GM19023 (cell line): ENCODE results near the gene TUNAR.

Source experiments
- ATAC-seq: cut with Tn5 transposase; IDR thresholded peaks from one replicate; pipeline ENCODE4 v1.9.1; 2021; ENCODE audit warnings: mild to moderate bottlenecking, moderate library complexity; ENCODE audit not compliant: unreplicated experiment

The TUNAR gene

DNA sequence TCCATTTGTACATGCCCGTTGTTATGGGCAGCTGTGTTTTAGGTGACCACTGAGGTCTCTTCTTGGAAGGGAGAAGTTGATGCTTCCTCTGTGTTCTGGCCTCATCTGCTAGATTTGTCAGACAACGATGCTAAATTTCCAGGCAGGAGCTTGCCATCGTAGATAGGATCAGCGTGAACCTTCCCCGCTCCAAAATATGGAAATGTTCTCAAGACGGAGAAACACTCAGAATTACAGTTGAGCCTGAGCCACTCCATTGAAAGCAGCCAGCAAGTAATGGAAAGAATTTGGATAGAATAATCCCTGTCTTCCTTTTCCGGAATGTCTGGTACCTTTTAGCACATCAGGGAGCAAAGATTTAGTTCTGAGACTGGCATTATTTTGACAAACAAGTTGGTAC, 34.8 kb downstream of the TUNAR start:
- ATAC-seq = no peak

- no peak for ATAC-seq
Observed at GRCh38 chr14:95915330-95915729, 38.7 kb downstream of the TUNAR start.

DNA sequence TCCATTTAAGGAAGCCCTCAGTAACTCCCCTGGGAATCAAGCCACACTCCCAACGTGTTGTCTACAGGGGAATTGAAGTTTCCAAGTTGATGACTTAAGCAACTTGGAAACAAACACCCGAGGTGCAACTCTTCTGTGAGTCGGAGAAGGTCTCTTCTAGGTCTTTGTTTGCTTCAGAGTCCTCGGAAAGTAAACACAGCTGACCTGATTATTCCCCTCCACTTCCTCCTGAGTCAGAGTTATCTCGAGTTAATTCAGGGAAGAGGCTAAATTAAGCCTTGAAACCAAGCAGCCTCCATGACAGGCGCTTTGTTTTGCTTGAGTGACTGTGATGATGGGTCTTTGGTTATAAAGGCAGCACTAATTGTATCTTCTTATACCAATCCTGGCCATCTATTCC, 41.8 kb downstream of the TUNAR start:
- ATAC-seq = no peak

- no peak for ATAC-seq
Observed at GRCh38 chr14:95920769-95921438, 44.3 kb downstream of the TUNAR start.

- ATAC-seq = no peak
Observed at GRCh38 chr14:95922080-95922479, 45.4 kb downstream of the TUNAR start.

GRCh38 chr14:95928751-95929150, 52.1 kb downstream of the TUNAR start:
- no peak for ATAC-seq

DNA sequence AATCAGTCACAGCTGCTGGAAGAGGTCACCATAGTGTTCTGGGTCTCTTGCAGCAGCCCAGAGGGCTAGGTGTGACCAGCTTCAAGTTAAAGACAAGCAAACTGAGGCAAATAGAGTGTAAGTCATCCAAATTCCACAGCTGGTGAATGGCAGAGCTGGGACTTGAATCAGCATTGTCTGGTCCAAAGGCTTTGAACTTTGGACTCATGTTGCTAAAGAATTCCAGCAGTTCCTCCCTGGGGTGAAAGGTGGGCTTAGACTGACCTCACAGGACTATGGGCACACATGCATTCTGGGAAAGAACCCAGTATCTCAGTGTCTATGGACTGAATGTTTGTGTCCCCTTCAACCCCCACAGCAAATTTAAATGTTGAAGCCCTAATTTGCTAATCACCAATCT, 54.8 kb downstream of the TUNAR start:
- ATAC-seq = no peak

DNA sequence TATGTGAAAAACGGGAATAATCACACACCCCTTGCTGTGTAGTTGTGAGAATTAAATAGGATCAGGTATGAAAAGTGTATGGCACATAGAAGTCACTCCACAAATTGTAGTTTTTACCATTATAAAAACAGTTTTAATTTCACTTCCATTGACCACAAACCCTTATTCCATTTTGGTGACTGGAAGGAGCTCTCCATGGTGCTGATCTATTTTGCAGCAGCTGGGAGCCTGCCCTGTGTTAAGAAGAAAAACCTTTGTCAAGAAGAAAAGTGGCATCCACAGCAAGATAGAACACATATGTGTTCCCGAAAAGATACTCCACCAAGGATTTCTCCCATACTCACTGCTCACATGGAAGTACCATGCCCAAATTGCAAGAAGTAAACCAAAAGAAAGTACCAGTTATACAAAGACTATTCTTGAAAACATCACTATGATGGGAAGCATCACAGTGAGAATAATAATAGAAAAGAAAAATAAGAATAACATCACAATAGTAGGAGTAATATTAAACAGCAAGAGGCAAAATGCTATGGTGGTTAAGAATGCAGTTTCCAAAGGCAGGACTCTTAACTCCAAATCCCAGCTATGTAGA, 58.7 kb downstream of the TUNAR start:
- ATAC-seq = no peak

DNA sequence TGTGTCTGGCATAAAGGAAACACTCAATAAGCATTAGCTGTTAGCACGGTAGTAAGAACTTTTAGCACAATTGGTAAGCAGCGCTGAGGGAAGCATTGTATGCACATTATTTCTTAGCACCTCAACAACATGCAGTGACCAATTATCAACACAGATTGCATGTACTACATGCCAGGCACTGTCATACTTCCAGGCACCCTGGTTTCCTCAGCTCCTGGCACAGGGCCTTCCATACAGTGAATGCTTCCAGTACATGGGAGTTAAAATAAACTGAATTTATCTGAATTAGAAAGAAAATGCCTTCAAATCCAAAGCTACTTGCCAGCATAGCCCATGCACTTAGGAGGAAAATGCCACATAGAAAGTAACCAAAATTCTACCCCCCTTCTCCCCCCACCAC, 59.4 kb downstream of the TUNAR start:
- ATAC-seq = no peak

DNA sequence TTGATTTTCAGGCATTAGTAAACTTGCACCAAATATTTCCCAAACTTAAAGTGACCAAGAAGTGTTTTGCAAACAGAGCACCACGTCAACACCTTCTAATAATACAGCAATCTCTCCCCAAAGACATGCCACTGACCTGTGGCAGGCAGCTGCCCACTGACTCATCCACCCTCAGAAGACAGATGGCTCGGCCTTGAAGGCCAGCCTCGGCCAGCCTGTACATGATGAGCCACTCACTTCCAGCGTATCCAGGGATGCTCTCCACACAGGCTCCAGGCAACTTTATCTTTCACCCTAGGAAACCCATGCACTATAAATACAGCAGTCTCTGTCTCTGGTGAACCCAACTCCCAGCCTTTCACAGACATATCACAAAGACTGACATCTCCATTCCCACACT, 62.7 kb downstream of the TUNAR start:
- ATAC-seq = no peak

DNA sequence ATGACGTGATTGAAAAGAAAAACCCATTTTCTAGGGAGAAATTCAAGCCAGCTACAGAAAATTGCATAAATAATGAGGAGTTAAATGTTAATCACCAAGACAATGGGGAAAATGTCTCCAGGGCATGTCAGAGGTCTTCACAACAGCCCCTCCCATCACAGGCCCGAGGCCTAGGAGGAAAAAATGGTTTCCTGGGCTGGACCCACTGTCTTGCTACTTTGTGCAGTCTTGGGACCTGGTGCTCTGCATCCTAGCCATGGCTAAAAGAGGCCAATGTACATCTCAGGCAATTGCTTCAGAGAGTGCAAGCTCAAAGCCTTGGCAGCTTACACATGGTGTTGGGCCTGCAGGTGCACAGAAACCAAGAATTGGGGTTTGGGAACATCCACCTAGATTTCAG, 65.3 kb downstream of the TUNAR start:
- no peak for ATAC-seq

DNA sequence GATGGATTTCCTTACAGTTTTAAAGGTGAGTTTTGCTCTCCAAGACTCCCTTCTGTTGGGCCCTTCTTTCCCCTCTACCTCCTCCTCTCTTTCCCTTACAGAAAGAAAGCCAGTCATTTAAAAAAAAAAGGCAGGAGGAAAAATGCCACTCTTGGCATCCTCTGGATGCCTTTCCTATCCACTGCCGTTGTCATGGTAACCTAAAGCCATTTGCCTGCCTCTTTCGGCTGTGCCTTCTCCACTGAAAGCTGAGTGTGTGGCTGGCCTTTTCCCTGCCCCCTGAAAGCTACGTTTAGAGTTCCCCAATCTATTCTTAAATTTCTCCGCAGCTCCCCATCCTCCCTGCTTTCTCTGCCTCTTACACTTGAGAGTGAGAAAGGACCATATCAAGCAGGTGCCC, 67.1 kb downstream of the TUNAR start:
- ATAC-seq = no peak

- no peak for ATAC-seq
Observed at GRCh38 chr14:95944462-95944861, 67.8 kb downstream of the TUNAR start.

DNA sequence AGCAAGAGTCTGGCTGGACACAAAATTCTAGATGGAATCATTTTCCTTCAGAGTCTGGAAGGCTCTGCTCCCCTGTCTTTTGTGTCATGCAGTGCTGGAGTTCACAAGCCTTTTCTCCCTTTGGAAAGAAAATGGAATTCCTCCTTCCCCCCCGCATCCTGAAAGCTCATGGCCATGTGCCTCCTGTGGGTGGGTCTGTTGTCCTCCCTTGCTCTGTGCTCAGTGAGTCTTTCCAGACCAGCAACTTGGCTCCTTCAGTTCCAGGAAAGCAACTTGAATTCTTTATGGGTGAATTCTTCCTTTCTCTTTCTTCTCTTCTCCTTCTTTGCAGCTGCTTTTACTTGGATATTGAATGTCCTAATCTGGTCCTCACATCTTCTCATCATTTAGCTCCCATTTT, 70.2 kb downstream of the TUNAR start:
- no peak for ATAC-seq

- ATAC-seq = no peak
Observed at GRCh38 chr14:95948558-95948981, 71.9 kb downstream of the TUNAR start.

DNA sequence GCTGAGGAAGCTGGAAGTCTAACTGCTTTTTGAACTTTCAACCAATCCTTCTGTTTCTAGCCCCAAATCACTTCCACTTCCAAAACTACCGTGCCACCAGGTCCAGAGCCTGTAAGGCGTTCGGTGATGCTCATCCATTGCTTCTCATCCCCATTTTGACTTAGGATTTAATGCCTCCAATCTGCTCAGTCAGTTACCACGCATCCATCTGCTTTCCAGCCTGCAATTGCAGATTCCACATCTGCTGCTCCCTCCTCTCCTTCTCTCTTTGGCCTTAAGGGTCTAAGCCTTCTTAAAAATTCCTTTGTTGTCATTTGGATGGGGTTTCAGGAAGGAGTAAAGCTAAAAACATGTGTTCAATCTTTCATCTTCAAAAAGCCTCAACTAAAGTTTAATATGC, 74.7 kb downstream of the TUNAR start:
- ATAC-seq = no peak

DNA sequence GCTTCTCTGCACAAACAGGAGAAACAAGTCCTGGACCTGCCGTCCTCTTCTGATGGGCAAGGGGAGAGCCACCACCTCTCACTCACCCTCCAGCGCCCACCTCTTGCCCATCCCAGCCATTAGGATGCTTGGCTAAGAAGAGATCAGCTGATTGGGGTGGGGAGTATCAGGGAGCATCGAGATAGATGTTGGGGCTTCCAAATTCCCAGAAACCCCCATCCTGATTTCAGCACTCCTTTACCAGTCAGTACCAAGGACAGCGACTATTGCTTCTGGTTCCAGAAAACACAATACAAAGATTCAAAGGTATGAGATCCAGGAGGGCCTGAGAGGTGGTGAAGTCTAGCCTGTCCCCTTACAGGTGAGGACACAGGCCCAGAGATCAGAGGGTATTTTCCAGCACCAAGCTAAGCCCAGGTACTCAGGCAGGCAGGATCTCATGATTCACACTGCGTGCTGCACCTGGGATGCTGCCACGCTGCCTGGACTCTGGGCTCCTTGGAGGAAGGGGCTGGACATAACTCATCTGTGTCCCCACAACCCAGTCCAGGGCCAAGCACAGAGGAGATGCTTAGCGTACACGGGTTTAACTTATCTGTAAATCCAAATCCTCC, 76.6 kb downstream of the TUNAR start:
- no peak for ATAC-seq

DNA sequence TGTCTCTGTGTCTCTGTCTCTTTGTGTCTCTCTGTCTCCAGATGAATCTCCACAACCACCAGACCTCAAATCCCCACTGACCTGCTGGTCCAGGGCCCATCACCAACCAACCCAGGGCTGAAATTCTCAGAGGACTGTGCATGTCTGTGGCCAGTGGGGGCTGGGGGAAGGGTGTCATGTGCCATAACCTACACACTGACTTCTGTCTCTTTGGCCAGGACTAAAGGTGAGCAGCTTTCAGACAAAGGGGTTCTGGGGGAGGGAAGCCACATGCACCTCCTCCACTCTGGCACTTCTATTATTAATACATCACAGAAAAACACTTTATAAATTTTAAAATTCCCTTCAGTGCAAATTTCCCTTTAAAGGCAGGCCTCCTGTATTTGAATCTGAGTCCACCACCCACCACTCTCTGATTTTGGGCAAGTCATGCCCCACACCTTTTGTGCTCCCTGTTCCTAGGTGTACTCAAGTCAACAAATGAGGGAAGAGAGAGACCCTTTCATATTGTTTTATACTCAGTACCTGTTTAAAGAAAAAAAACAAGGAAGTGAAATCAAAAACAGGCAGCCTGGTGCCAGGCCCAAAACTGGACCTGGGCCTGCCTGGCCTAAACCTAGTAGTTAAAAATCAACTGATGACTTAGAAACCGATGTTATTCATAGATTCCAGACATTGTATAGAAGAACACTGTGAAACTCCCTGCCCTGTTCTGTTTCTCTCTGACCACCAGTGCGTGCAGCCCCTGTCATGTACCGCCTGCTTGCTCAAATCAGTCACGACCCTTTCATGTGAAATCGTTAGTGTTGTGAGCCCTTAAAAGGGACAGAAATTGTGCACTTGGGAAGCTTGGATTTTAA, 80.2 kb downstream of the TUNAR start:
- no peak for ATAC-seq

DNA sequence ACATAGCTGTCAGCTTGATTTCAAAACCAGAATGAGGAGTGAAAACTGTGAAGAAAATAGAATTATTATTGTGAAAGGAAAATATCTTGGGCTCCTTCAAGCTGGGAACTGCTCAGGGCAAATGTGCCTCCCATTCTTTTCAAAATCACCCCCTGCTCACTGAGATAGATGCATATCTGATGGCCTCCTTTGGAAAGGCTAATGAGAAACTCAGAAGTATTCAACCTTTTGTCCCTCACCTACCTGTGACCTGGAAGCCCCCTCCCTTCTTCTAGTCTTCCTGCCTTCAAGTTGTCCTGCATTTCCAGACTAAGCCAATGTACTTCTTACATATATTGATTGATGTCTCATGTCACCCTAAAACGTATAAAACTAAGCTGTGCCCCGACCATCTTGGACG, 81.5 kb downstream of the TUNAR start:
- no peak for ATAC-seq

GRCh38 chr14:95959317-95959716, 82.7 kb downstream of the TUNAR start:
- ATAC-seq = no peak

GRCh38 chr14:95961481-95961880, 84.8 kb downstream of the TUNAR start:
- ATAC-seq = no peak

DNA sequence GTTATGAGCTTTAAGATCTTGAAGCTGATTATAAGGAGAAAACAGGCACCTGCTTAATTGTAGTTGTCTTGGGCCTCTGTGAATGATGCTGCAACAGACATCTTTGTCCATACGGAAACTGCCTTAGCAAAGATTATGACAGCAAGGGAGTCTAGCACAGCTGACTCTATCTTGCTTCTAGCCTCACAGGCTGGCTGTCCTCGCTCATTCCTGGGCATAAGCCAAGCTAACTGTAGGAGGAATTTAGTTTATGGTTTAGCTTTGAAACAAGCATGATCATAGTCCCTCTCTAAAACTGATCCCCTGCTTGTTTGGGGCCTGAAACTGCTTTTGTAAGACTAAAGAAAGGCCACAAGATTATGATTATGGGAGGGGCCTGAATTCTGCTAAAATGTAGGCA, 88.3 kb downstream of the TUNAR start:
- ATAC-seq = no peak
